ENCODE measurements around the gene C10orf53. TPM values are rescaled to one million over a fixed set of nuclear protein-coding genes. Genes with fewer than 3 reads are reported as not detected.

Gene C10orf53
- total RNA-seq, 1 experiment from 2014 or later, result not detected

- TF ChIP-seq STAT6 (CRISPR knock-in tag; conservative IDR thresholded peaks at IDR 0.05; ENCODE audit: low read depth), result no peak
- TF ChIP-seq SP1 (CRISPR knock-in tag; conservative IDR thresholded peaks at IDR 0.05), result no peak
- TF ChIP-seq CBFB (CRISPR knock-in tag; IDR thresholded peaks at IDR 0.05; ENCODE audit: low read depth), result no peak
- TF ChIP-seq JUN (CRISPR knock-in tag; IDR thresholded peaks at IDR 0.05), result no peak
Observed at GRCh38 chr10:49734676-49735075, 55.2 kb downstream of the C10orf53 start (continued).

- CTCF ChIA-PET, result interaction anchor here (0.6 to 1.0 kb wide), 3 partner anchors 32 to 202 kb away, joined by 3 read pairs; no protein-coding TSS in a partner anchor
- POLR2A ChIA-PET, result no interaction called here
- no peak overlapping the region for H3K4me3 Mint-ChIP-seq
- ATAC-seq, result peak; percentile 56; the same call in 1 of the 2 replicates
- H3K4me1 Mint-ChIP-seq, result no peaks in the 10 kb centered on the region
- peaks cover 31% of the 10 kb centered on the region for H3K36me3 Mint-ChIP-seq
- DNase-seq (ENCODE audit: low spot score), result no peak
- no peak overlapping the region for H3K27ac Mint-ChIP-seq
- no peaks in the 10 kb centered on the region for H3K27me3 Mint-ChIP-seq (ENCODE audit: low read depth)
- no peaks in the 10 kb centered on the region for H3K9me3 Mint-ChIP-seq
- no peak for TF ChIP-seq TP53 (CRISPR knock-in tag; IDR thresholded peaks at IDR 0.05)
- no peak for TF ChIP-seq ERG (CRISPR knock-in tag; IDR thresholded peaks at IDR 0.05)
- no peak for TF ChIP-seq MYBL2 (CRISPR knock-in tag; IDR thresholded peaks at IDR 0.05)
Observed at GRCh38 chr10:49735161-49735560, 55.7 kb downstream of the C10orf53 start.

GRCh38 chr10:49735848-49736563, 56.6 kb downstream of the C10orf53 start:
- ATAC-seq (no peak), DNase-seq (ENCODE audit: low spot score) (no peak)
- Mint-ChIP-seq H3K4me1 (no peaks in the 10 kb centered on the region), H3K36me3 (peaks cover 31% of the 10 kb centered on the region), H3K4me3 (no peak overlapping the region), H3K27ac (no peak overlapping the region), H3K9me3 (no peaks in the 10 kb centered on the region), H3K27me3 (ENCODE audit: low read depth) (no peaks in the 10 kb centered on the region)
- ChIA-PET CTCF (interaction anchor here (0.7 to 1.0 kb wide), 2 partner anchors 31 to 172 kb away, joined by 3 read pairs; no protein-coding TSS in a partner anchor), POLR2A (no interaction called here)
- TF ChIP-seq CTCF (IDR thresholded peaks at IDR 0.05) (no peak), IRF1 (CRISPR knock-in tag; IDR thresholded peaks at IDR 0.05) (no peak)

GRCh38 chr10:49736564-49737113, 57.2 kb downstream of the C10orf53 start:
- DNase-seq (ENCODE audit: low spot score) (no peak), ATAC-seq (no peak)
- TF ChIP-seq NR2C2 (CRISPR knock-in tag; IDR thresholded peaks at IDR 0.05) (no peak), SMAD3 (CRISPR knock-in tag; IDR thresholded peaks at IDR 0.05; ENCODE audit: borderline replicate concordance) (no peak)
- H3K4me1 Mint-ChIP-seq, result no peaks in the 10 kb centered on the region
- H3K27ac Mint-ChIP-seq, result no peak overlapping the region
- no peak overlapping the region for H3K4me3 Mint-ChIP-seq
- ChIA-PET POLR2A (no interaction called here), CTCF (no interaction called here)
- H3K9me3 Mint-ChIP-seq, result no peaks in the 10 kb centered on the region
- no peaks in the 10 kb centered on the region for H3K27me3 Mint-ChIP-seq (ENCODE audit: low read depth)
- peaks cover 33% of the 10 kb centered on the region for H3K36me3 Mint-ChIP-seq

Measured in WTC11 (cell line).